Ishikawa (cell line): ENCODE results near the gene ANKS6.

Experiments
- CEBPB ChIP-seq: IDR thresholded peaks from 2 replicates; pipeline ENCODE4 v1.6.1; 2012
- EGR1 ChIP-seq: IDR thresholded peaks from 2 replicates; pipeline ENCODE4 v1.6.1; 2012
- EP300 ChIP-seq: IDR thresholded peaks from 2 replicates; pipeline ENCODE4 v1.6.1; 2012; ENCODE audit warnings: borderline replicate concordance
- MAX ChIP-seq: IDR thresholded peaks from 2 replicates; pipeline ENCODE4 v1.6.1; 2012
- NFIC ChIP-seq: IDR thresholded peaks from 2 replicates; pipeline ENCODE4 v1.6.1; 2012
- RAD21 ChIP-seq: IDR thresholded peaks from 2 replicates; pipeline ENCODE4 v1.6.1; 2012; ENCODE audit warnings: low read depth
- TAF1 ChIP-seq: IDR thresholded peaks from 2 replicates; pipeline ENCODE4 v1.6.1; 2012; ENCODE audit warnings: low read depth, mild to moderate bottlenecking
- TCF12 ChIP-seq: IDR thresholded peaks from 2 replicates; pipeline ENCODE4 v1.6.1; 2012; ENCODE audit warnings: low read depth
- TEAD4 ChIP-seq: IDR thresholded peaks from 2 replicates; pipeline ENCODE4 v1.6.1; 2012
- YY1 ChIP-seq: IDR thresholded peaks from 2 replicates; pipeline ENCODE4 v1.6.1; 2012; ENCODE audit warnings: low read depth
- ZBTB7A ChIP-seq: IDR thresholded peaks from 2 replicates; pipeline ENCODE4 v1.6.1; 2012; ENCODE audit warnings: low read depth
- TF ChIP-seq, protein P1 (sequence below): IDR thresholded peaks from 2 replicates; pipeline ENCODE4 v1.6.1; 2012; ENCODE audit warnings: low read depth, mild to moderate bottlenecking
- TF ChIP-seq, protein P2 (sequence below): IDR thresholded peaks from 2 replicates; pipeline ENCODE4 v1.6.1; 2012

- no peak for TF ChIP-seq MAX
- TF ChIP-seq, protein P1, sequence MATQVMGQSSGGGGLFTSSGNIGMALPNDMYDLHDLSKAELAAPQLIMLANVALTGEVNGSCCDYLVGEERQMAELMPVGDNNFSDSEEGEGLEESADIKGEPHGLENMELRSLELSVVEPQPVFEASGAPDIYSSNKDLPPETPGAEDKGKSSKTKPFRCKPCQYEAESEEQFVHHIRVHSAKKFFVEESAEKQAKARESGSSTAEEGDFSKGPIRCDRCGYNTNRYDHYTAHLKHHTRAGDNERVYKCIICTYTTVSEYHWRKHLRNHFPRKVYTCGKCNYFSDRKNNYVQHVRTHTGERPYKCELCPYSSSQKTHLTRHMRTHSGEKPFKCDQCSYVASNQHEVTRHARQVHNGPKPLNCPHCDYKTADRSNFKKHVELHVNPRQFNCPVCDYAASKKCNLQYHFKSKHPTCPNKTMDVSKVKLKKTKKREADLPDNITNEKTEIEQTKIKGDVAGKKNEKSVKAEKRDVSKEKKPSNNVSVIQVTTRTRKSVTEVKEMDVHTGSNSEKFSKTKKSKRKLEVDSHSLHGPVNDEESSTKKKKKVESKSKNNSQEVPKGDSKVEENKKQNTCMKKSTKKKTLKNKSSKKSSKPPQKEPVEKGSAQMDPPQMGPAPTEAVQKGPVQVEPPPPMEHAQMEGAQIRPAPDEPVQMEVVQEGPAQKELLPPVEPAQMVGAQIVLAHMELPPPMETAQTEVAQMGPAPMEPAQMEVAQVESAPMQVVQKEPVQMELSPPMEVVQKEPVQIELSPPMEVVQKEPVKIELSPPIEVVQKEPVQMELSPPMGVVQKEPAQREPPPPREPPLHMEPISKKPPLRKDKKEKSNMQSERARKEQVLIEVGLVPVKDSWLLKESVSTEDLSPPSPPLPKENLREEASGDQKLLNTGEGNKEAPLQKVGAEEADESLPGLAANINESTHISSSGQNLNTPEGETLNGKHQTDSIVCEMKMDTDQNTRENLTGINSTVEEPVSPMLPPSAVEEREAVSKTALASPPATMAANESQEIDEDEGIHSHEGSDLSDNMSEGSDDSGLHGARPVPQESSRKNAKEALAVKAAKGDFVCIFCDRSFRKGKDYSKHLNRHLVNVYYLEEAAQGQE = no peak
- no peak for TF ChIP-seq EP300
- no peak for TF ChIP-seq TEAD4
- TF ChIP-seq CEBPB = no peak
- TF ChIP-seq TCF12 = no peak
- no peak for TF ChIP-seq TAF1
- TF ChIP-seq EGR1 = no peak
- no peak for TF ChIP-seq YY1
- TF ChIP-seq, protein P2, sequence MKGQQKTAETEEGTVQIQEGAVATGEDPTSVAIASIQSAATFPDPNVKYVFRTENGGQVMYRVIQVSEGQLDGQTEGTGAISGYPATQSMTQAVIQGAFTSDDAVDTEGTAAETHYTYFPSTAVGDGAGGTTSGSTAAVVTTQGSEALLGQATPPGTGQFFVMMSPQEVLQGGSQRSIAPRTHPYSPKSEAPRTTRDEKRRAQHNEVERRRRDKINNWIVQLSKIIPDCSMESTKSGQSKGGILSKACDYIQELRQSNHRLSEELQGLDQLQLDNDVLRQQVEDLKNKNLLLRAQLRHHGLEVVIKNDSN = no peak
- TF ChIP-seq NFIC = no peak
- no peak for TF ChIP-seq ZBTB7A
- no peak for TF ChIP-seq RAD21
Measured at GRCh38 chr9:98694943-98695342, 101.4 kb downstream of the ANKS6 start.
